Naive thymus-derived CD4-positive, alpha-beta T cell (primary cell): ENCODE measurements around the gene DNAH9. TPM values are rescaled to one million over a fixed set of nuclear protein-coding genes. Genes with fewer than 3 reads are reported as not detected.

Experiments used
- ATAC-seq: fragments of 150-1000 bp; cut with Tn5 transposase; 2 replicates; pipeline ENCODE4 v1.10.0; 2021; ENCODE audit warnings: mild to moderate bottlenecking, moderate library complexity
- CTCF ChIA-PET: fragments of 350-600 bp; sonication (Branson Sonifier 250); formaldehyde crosslinking; loops from one replicate; lab custom pipeline; 2021; ENCODE audit warnings: antibody characterized with exemption; lab: Charles Lee
- POLR2A ChIA-PET: fragments of 350-600 bp; sonication (Branson Sonifier 250); formaldehyde crosslinking; loops from one replicate; lab custom pipeline; 2021; ENCODE audit warnings: antibody characterized with exemption, inconsistent platforms; lab: Charles Lee
- DNase-seq, 9 donors: peaks; one replicate each; pipeline versions ENCODE4 v3.0.0 to v3.0.0-alpha.2; 2020 to 2022; ENCODE audit warnings: mixed read lengths in 1 of 9
- H3K27ac ChIP-seq: one replicate; pipeline ENCODE4 v1.7.0; 2013; ENCODE audit warnings: mild to moderate bottlenecking, low read depth, low read length, moderate library complexity
- H3K27me3 ChIP-seq, 2 donors: one replicate each; pipeline ENCODE4 v1.7.0; 2013; ENCODE audit warnings: low read length in 2 of 2, mild to moderate bottlenecking in 2 of 2, moderate library complexity in 2 of 2; ENCODE audit not compliant: control insufficient read depth in 2 of 2, insufficient read depth in 2 of 2
- H3K36me3 ChIP-seq, 3 experiments: 1 replicate in 2 of 3; 2 replicates in 1 of 3; pipeline ENCODE4 v1.7.0; 2013; ENCODE audit warnings: low read length in 3 of 3, mild to moderate bottlenecking in 3 of 3, moderate library complexity in 1 of 3; ENCODE audit not compliant: insufficient read depth in 3 of 3, control insufficient read depth in 2 of 3
- H3K4me1 ChIP-seq, 2 donors: one replicate each; pipeline ENCODE4 v1.7.0; 2013; ENCODE audit warnings: low read length in 2 of 2, mild to moderate bottlenecking in 2 of 2, moderate library complexity in 1 of 2; ENCODE audit not compliant: control insufficient read depth in 2 of 2, insufficient read depth in 2 of 2
- H3K4me3 ChIP-seq: 2 replicates; pipeline ENCODE4 v1.7.0; 2013; ENCODE audit warnings: mild to moderate bottlenecking, low read length
- H3K9me3 ChIP-seq, 3 experiments: 1 replicate in 2 of 3; 2 replicates in 1 of 3; pipeline ENCODE4 v1.7.0; 2013; ENCODE audit warnings: low read length in 3 of 3; ENCODE audit not compliant: control insufficient read depth in 2 of 3
- H3K27ac Mint-ChIP-seq, 9 donors: one replicate each; pipeline ENCODE4 v1.8.0; 2020 to 2022; ENCODE audit warnings: mixed read lengths in 9 of 9, mild to moderate bottlenecking in 8 of 9, moderate library complexity in 5 of 9, inconsistent platforms in 2 of 9
- H3K27me3 Mint-ChIP-seq, 5 donors: one replicate each; pipeline ENCODE4 v1.8.0; 2021 to 2022; ENCODE audit warnings: mixed read lengths in 5 of 5, mild to moderate bottlenecking in 1 of 5
- H3K36me3 Mint-ChIP-seq, 5 donors: one replicate each; pipeline ENCODE4 v1.8.0; 2020 to 2022; ENCODE audit warnings: mixed read lengths in 5 of 5, mild to moderate bottlenecking in 3 of 5, inconsistent platforms in 1 of 5
- H3K4me1 Mint-ChIP-seq, 7 donors: one replicate each; pipeline ENCODE4 v1.8.0; 2020 to 2022; ENCODE audit warnings: mixed read lengths in 7 of 7, mild to moderate bottlenecking in 3 of 7, inconsistent platforms in 1 of 7
- H3K4me3 Mint-ChIP-seq, 10 donors: one replicate each; pipeline ENCODE4 v1.8.0; 2020 to 2022; ENCODE audit warnings: mild to moderate bottlenecking in 10 of 10, mixed read lengths in 10 of 10, moderate library complexity in 6 of 10, inconsistent platforms in 2 of 10
- H3K9me3 Mint-ChIP-seq, 11 donors: one replicate each; pipeline ENCODE4 v1.8.0; 2020 to 2022; ENCODE audit warnings: mixed read lengths in 11 of 11, mild to moderate bottlenecking in 4 of 11, inconsistent platforms in 1 of 11, moderate library complexity in 1 of 11
- intact Hi-C, 2 donors: fragments of 100-400 bp; cut with micrococcal nuclease; formaldehyde crosslinking; loops; one replicate each; pipeline ENCODE4 v1.15.1; 2023
- polyA plus RNA-seq, 2 donors: library from polyadenylated mRNA; unstranded; fragments of 300-500 nt; fragmentation: Illumina TruSeq; gene quantifications; one replicate each; pipeline ENCODE4 v1.2.3, GENCODE V29; 2021
- total RNA-seq, 6 experiments: library from RNA in 5 of 6; stranded (reverse) in 5 of 6; gene quantifications; 1 replicate in 5 of 6; 2 replicates in 1 of 6; pipeline ENCODE4 v1.2.3 and lab custom pipeline; 2021 to 2026

The DNAH9 gene
- total and polyA plus RNA-seq, 7 experiments from 2014 or later, result not detected

DNA sequence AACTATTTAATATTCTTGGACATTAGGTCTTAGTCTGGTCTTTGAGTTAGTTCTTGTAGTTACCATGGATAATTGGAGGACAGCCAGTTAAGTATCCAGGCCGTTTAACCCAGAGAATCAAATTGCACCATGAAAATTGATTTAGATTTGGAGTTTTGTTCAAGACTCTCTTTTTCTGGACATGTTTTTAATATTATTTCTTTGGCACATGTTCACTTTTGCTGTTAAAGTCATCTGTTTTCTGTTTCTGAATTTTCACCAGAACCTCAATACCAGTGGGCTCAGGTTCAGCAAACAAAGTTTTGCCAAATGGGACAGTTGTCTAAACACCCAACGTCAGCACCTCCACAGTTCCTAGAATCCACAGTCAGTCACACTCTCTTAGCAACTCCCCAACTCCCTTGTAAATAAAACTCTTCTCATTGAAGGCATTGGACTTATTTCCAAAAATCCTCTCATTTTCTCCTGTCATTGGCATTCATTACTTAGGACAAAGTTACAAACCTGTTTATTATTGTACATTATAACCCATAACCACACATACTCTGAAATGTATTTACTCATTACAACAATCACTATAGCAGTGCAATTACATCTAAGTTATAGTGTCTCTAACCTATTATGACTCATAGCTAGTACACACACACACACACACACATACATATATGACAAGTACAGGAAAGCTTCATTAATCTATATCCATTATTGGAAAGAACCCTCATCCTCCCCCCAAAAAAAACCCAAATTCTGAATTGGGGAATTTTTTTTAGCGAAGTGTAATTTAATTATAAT is 33.5 kb upstream of the DNAH9 start:
- H3K36me3 Mint-ChIP-seq, result no peaks in the 10 kb centered on the region
- CTCF ChIA-PET, result no interaction called here
- no peaks in the 10 kb centered on the region for H3K36me3 ChIP-seq
- H3K27me3 Mint-ChIP-seq, result peaks cover 0 to 7% (median 0%) of the 10 kb centered on the region in 5 donors
- ATAC-seq (no peak), DNase-seq (no peak)
- H3K9me3 Mint-ChIP-seq, result peaks cover 0 to 30% (median 6%) of the 10 kb centered on the region in 11 donors
- H3K27ac Mint-ChIP-seq, result no peak overlapping the region
- H3K27ac ChIP-seq, result no peak overlapping the region
- no peak overlapping the region for H3K4me3 Mint-ChIP-seq
- POLR2A ChIA-PET, result no interaction called here
- H3K4me1 Mint-ChIP-seq, result no peaks in the 10 kb centered on the region
- H3K27me3 ChIP-seq, result no peaks in the 10 kb centered on the region
- H3K9me3 ChIP-seq, result no peaks in the 10 kb centered on the region
- intact Hi-C loops, result no loop called here
- no peaks in the 10 kb centered on the region for H3K4me1 ChIP-seq
- no peak overlapping the region for H3K4me3 ChIP-seq

GRCh38 chr17:11565591-11565990 is 32.7 kb upstream of the DNAH9 start:
- ChIA-PET CTCF (no interaction called here), POLR2A (no interaction called here)
- no peaks in the 10 kb centered on the region for H3K27me3 ChIP-seq
- intact Hi-C loops, result no loop called here
- no peaks in the 10 kb centered on the region for H3K9me3 ChIP-seq
- H3K27me3 Mint-ChIP-seq, result peaks cover 0 to 7% (median 0%) of the 10 kb centered on the region in 5 donors
- ATAC-seq, result no peak
- no peak for DNase-seq
- peaks cover 0 to 30% (median 6%) of the 10 kb centered on the region in 11 donors for H3K9me3 Mint-ChIP-seq
- no peaks in the 10 kb centered on the region for H3K4me1 ChIP-seq
- H3K4me3 Mint-ChIP-seq, result no peak overlapping the region
- H3K4me1 Mint-ChIP-seq, result no peaks in the 10 kb centered on the region
- H3K4me3 ChIP-seq, result no peak overlapping the region
- no peak overlapping the region for H3K27ac Mint-ChIP-seq
- H3K36me3 ChIP-seq, result no peaks in the 10 kb centered on the region
- H3K36me3 Mint-ChIP-seq, result no peaks in the 10 kb centered on the region
- no peak overlapping the region for H3K27ac ChIP-seq

- H3K36me3 Mint-ChIP-seq, result no peaks in the 10 kb centered on the region
- peaks cover 0 to 11% (median 3%) of the 10 kb centered on the region in 11 donors for H3K9me3 Mint-ChIP-seq
- Histone ChIP-seq H3K9me3 (peaks cover 0 to 4% (median 0%) of the 10 kb centered on the region in 3 experiments), H3K27ac (no peak overlapping the region), H3K36me3 (no peaks in the 10 kb centered on the region), H3K27me3 (no peaks in the 10 kb centered on the region), H3K4me3 (no peak overlapping the region), H3K4me1 (no peaks in the 10 kb centered on the region)
- POLR2A ChIA-PET, result no interaction called here
- CTCF ChIA-PET, result no interaction called here
- no peak overlapping the region for H3K4me3 Mint-ChIP-seq
- intact Hi-C loops, result no loop called here
- DNase-seq, result no peak
- H3K27ac Mint-ChIP-seq, result no peak overlapping the region
- ATAC-seq, result no peak
- no peaks in the 10 kb centered on the region for H3K4me1 Mint-ChIP-seq
- H3K27me3 Mint-ChIP-seq, result no peaks in the 10 kb centered on the region
These were observed 19.3 kb upstream of the DNAH9 start for GRCh38 chr17:11578998-11579397.

GRCh38 chr17:11580677-11581076 is 17.6 kb upstream of the DNAH9 start:
- DNase-seq (no peak), ATAC-seq (no peak)
- H3K27me3 Mint-ChIP-seq, result no peaks in the 10 kb centered on the region
- Histone ChIP-seq H3K27me3 (no peaks in the 10 kb centered on the region), H3K27ac (no peak overlapping the region), H3K9me3 (peaks cover 0 to 4% (median 0%) of the 10 kb centered on the region in 3 experiments), H3K4me1 (no peaks in the 10 kb centered on the region), H3K4me3 (no peak overlapping the region), H3K36me3 (no peaks in the 10 kb centered on the region)
- H3K27ac Mint-ChIP-seq, result no peak overlapping the region
- no peak overlapping the region for H3K4me3 Mint-ChIP-seq
- no peaks in the 10 kb centered on the region for H3K36me3 Mint-ChIP-seq
- intact Hi-C loops, result no loop called here
- ChIA-PET POLR2A (no interaction called here), CTCF (no interaction called here)
- H3K9me3 Mint-ChIP-seq, result peaks cover 0 to 16% (median 3%) of the 10 kb centered on the region in 11 donors
- H3K4me1 Mint-ChIP-seq, result no peaks in the 10 kb centered on the region

DNA sequence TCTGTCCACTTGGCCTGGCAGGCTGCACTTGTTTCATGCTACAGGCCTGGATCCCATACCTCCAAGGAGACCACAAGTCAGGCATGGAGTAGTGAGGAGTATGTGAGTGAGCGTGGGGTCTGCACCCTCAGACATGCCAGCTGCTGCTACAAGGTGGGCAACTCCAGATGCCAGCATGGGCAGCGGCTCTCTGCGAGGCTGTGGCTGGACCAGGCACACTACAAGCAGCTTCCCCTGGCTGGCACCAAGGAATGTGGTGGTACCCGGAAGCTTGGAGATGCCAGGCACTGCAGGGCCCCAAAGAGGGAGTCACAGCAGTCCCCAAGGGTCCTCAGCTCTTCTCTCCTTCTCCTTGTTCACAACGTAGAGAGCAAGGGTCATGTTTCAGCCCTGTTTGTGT is 16.1 kb upstream of the DNAH9 start:
- CTCF ChIA-PET, result no interaction called here

GRCh38 chr17:11583306-11583992 is 14.8 kb upstream of the DNAH9 start:
- Histone ChIP-seq H3K36me3 (no peaks in the 10 kb centered on the region), H3K4me3 (no peak overlapping the region), H3K4me1 (no peaks in the 10 kb centered on the region), H3K27ac (no peak overlapping the region), H3K27me3 (no peaks in the 10 kb centered on the region), H3K9me3 (peaks cover 0 to 4% (median 0%) of the 10 kb centered on the region in 3 experiments)
- DNase-seq, result no peak
- Mint-ChIP-seq H3K4me3 (no peak overlapping the region), H3K27me3 (no peaks in the 10 kb centered on the region), H3K27ac (no peak overlapping the region), H3K4me1 (no peaks in the 10 kb centered on the region), H3K9me3 (peaks cover 0 to 16% (median 5%) of the 10 kb centered on the region in 11 donors), H3K36me3 (no peaks in the 10 kb centered on the region)
- ChIA-PET CTCF (no interaction called here), POLR2A (no interaction called here)
- ATAC-seq, result no peak
- intact Hi-C loops, result no loop called here

More for the DNA sequence above, 16.1 kb upstream of the DNAH9 start:
- H3K9me3 Mint-ChIP-seq, result peaks cover 0 to 20% (median 4%) of the 10 kb centered on the region in 11 donors
- H3K4me1 ChIP-seq, result no peaks in the 10 kb centered on the region
- no peaks in the 10 kb centered on the region for H3K4me1 Mint-ChIP-seq
- H3K4me3 ChIP-seq, result no peak overlapping the region
- H3K9me3 ChIP-seq, result peaks cover 0 to 4% (median 0%) of the 10 kb centered on the region in 3 experiments
- POLR2A ChIA-PET, result no interaction called here
- no peak overlapping the region for H3K27ac ChIP-seq
- DNase-seq, result no peak
- H3K36me3 Mint-ChIP-seq, result no peaks in the 10 kb centered on the region
- no peaks in the 10 kb centered on the region for H3K27me3 ChIP-seq
- intact Hi-C loops, result no loop called here
- no peak for ATAC-seq
- H3K27ac Mint-ChIP-seq, result no peak overlapping the region
- no peaks in the 10 kb centered on the region for H3K27me3 Mint-ChIP-seq
- no peak overlapping the region for H3K4me3 Mint-ChIP-seq
- no peaks in the 10 kb centered on the region for H3K36me3 ChIP-seq
